Ramos (cell line): ENCODE measurements around the gene SLC15A1.

Experiments
- in situ Hi-C: fragments of 300-500 bp; cut with MboI; formaldehyde crosslinking; loops from one replicate; pipeline ENCODE4 v1.14.3; 2022; ENCODE audit warnings: low sequenced_read_pairs; ENCODE audit not compliant: unreplicated experiment

SLC15A1 gene

DNA sequence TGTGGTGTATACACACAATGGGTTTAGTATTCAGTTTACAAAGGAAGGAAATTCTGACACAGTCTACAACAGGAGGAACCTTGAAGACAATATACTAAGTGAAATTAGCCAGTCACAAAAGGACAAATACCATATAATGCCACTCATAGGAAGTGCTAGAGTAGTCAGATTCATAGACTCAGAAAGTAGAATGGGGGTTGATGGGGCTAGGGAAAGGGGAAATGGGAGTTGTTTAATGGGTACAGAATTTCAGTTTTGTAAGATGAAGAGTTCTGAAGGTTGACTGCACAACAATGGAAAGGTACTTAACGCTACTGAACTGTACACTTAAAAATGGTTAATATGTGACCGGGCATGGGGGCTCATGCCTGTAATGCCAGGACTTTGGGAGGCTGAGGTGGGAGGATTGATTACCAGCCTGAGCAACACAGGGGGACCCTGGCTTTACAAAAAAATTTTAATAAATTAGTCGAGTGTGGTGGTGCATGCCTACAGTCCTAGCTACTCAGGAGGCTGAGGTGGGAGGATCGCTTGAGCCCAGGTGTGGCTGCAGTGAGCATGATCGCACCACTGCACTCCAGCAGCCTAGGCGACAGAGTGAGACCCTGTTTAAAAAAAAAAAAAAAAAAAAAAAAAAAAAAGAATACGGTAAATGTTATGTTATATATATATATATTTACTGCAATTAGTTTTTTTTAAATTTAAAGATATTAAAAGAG lies 45.0 kb downstream of the SLC15A1 start:
- in situ Hi-C loops: no loop called here

DNA sequence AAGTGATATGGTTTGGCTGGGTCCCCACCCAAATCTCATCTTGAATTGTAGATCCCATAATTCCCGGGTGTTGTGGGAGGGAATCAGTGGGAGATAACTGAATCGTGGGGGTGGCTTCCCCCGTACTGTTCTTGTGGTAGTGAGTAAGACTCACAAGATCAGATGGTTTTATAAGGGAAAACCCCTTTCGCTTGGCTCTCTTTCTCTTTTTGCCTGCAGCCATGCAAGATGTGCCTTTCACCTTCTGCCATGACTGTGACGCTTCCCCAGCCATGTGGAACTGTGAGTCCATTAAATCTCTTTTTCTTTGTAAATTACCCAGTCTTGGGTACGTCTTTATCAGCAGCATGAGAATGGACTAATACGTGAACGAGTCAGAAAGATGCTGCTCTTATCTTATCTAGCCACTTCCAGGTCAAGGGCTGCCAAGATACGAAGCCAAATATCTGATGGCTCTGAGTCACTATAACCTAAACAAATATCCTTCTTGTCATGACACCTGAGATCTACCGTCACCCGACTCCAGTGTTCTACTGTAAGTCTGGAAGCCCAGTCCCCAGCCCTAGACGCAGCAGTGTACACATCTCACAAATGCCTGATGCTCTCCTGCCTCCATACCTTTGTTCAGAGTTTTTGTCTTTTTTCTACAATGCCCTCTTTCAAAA lies 45.9 kb downstream of the SLC15A1 start:
- in situ Hi-C loops: no loop called here

DNA sequence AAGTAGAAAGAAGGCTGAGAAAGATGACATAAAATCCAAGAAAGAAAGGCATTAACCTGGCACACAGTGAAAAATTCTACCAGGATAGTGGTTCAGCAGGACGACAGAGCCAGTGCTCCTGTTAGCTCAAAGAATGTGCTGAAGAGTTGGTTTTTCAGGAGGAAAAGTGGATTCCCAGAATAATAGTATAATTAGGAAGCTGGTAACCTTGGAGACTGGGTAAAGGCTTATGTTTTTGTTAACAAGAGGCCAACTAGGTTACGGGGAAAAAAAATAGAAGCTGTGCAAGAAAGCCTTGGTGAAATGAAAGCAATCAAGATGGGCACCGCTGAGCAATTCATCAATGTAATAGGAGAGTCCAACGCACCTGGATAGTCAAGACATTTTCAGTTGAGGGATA lies 54.7 kb downstream of the SLC15A1 start:
- in situ Hi-C loops: no loop called here

DNA sequence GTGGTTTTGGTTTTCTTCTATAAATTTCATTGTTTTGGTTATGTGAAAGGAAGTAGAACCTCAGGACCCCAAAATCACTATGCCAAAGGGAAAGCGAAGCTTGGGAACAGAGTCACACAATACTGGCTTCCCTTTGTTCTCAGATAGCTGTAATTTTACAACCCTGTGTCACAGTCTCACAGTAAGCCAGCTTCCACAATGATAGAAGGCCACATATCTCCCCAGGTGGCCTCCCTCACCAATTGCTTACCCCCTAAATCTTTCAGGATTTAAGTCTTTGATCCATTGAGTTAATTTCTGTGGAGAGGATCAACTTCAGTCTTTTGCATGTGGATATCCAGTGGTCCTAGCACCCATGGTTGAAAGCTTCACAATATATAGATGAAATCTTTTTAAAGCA lies 58.7 kb downstream of the SLC15A1 start:
- in situ Hi-C loops: no loop called here

DNA sequence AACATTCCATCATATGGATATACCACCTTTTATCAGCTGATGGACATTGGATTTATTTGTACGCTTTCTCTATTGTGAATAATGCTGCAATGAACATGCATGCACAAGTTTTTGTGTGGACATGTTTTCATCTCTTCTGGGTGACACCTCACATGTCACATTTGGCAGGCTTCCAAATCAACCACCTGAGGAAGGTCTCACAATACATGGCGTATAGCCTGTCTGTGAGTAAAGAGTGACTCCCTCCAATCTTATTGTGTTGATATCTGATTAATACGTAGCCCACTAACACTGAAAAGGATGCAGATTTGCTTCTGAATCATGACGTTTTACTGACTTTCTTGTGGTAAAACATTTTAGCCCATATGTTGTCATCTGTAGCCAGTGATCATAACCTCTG lies 61.1 kb downstream of the SLC15A1 start:
- in situ Hi-C loops: no loop called here

DNA sequence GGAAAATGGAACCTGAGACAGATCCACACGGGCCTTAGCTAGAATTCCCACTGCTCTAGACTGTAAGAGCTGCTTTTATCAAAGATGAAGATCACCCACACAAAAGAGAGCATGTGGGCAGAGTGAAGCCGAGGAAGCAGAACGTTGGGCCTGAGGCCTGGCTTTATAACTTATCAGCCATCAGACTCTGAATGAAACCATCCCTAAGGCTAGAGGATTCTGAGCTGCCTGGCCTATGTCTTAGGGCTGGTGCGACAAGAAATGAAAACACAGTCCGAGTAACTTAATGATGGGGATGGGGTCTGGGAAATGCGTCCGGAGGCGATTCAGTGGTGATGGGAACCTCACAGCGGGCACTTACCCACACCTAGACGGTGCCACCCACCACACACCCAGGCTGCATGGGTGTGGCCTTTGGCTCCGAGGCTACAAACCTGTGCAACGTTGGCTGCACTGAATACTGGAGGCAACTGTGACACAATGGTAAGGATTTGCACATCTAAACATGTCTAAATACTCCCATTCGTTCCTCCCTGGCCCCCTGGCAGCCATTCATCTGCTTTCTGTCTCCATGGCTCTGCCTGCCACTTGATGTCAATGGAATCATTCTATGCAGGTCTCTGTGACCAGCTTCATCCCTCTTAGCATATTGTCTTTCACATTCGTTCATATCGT lies 62.0 kb downstream of the SLC15A1 start:
- in situ Hi-C loops: no loop called here

DNA sequence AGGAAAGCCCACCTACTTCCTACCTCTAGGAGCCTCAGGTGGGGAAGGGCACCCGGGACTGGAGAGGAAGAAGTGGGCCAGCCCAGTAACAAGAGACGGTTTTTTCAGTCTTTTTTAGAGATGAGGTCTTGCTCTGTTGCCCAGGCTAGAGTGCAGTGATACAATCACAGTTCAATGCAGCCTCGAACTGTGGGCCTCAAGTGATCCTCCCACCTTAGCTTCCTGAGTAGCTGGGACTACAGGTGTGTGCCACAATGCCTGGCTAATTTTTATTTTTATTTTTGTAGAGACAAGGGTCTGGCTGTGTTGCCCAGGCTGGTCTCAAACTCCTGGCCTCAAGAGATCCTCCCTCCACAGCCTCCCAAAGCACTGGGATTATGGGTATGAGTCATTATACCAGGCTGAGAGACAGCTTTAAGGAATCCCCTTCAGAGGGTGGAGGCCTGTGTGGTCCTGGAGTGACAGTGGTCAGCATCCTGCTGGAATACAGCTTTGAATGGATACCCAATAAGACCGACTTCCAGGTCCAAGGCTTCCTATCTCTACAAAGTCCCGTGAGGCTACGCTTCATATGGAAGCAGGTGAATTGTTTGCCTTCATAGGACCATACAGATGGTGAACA lies 63.0 kb downstream of the SLC15A1 start:
- in situ Hi-C loops: no loop called here

DNA sequence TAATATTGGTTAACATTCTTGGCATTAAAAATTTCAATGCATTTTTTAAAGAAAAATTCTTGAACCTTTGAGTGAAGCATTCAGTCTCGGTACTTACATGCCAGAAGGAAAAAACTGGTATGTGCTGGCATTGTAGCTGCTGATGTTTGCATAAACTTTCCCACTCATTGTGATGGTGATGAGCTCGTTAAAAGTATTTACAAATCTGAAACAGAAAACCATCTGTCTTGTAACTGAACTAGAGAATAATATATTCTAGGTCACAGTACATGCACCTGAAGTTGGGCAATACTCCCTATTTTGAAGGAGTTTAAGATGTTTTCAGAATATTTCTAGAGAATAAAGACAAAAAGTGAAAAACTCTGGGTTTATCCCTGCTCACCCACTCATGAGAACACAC lies 64.1 kb downstream of the SLC15A1 start:
- in situ Hi-C loops: no loop called here

DNA sequence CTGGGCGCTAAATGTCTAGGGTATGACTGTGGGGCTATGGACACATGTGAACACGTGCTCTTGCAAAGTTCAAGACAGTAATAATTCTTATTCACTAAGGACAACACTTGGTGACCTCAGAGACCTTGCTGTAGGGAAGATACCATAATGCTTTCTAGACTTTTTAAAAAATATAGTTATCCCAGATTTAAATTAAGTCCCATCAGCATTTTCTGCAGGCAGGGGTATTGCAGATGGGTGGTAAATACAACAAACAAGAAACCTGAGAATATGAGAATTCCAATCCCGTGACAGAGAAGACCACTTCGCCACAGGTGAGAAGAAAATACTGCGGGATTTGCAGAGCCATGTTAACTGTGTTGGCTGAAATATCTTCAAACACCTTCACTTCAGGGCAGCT lies 65.2 kb downstream of the SLC15A1 start:
- in situ Hi-C loops: no loop called here

DNA sequence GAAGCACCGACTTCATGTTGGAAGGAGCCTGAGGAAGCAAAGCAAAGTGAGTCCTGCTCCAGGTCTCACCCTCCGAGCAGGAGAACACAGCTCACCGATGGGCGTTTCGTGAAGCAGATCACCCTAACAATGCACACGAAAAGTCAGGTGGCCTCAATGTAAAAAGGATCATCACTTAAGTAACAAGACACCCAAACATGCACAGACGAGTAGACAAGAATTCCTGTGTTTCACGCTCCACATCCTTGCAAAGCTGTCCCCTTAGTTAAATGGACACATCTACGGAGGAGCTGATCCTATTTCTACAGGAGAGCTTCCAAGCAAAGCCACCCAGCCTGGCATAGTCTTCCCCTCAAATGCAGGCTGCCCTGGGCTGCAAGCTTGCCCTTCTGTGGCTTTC lies 66.2 kb downstream of the SLC15A1 start:
- in situ Hi-C loops: no loop called here

DNA sequence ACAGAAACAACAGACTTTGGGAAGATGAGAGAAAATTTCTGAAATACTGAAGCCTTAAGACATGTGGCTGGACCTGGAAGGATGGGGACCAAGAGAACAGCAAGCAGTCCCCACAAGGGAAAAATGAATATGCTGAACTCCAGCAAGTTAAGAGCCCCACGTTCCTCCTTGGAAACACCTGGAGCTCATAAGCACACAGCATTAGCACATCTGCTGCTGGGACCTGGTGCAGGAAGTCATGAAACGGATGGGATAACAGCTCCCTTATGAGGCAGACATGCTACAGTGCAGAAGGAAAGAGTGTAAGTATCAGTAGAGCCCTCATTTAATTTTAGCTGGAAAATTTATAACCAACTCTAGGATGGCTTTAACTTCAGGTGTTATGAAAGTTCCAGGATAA lies 67.3 kb downstream of the SLC15A1 start:
- in situ Hi-C loops: no loop called here

DNA sequence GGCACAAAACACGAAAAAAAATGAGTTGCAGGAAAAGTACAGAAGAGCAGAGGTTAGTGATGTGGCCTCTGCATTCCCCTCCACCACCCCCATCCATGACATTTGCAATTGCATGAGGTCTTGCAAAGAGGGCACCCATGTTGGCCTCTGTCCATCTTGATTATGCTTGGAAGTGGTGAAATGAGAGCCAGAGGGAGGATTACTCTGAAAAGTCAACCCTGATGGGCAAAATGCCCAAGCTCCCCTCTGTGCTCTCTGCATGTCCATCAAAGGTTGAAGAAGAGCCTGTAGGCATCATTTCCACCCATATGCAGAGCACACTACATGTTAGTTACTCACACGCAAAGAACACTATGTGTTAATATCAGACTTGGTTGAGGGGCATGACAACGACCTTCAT lies 71.4 kb downstream of the SLC15A1 start:
- in situ Hi-C loops: no loop called here

DNA sequence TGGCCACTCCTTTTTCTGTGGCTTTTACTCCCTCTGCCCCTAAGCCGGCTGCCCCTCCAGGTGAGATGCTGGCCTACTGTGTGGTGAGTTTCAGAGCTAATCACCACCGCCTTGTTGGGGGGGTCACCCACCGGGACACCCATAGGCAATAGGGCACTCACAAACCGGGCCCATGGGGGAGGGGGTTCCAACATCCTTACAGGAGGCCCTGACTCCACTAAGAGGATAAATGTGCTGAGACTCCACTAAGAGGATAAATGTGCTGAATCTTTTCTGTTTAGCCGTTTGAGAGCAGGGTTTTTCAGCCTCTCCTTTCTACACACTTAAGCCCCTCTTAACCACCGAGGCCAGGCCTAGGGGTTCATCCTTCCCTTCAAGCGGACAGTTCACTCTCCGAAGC lies 73.7 kb downstream of the SLC15A1 start:
- in situ Hi-C loops: loop anchor here (10.0 kb wide), 1 partner anchor 824 kb away; no protein-coding TSS in a partner anchor

DNA sequence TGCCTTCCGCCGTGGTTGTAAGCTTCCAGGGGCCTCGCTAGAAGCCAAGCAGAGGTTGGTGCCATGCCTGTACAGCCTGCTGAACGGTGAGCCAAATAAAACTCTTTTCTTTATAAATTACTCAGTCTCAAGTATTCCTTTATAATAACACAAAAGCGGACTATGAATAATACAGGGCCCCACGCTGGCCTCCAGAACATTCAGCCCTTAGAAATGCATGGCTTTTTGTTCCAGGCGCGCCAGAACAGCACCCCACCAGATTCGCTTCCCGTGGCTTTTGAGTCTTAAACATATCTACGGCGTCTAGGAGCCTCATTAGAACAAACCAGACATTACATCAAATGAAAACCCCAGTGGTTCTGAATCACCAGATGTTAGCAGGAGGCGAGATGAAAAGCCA lies 75.1 kb downstream of the SLC15A1 start:
- in situ Hi-C loops: loop anchor here (10.0 kb wide), 1 partner anchor 823 kb away; no protein-coding TSS in a partner anchor

DNA sequence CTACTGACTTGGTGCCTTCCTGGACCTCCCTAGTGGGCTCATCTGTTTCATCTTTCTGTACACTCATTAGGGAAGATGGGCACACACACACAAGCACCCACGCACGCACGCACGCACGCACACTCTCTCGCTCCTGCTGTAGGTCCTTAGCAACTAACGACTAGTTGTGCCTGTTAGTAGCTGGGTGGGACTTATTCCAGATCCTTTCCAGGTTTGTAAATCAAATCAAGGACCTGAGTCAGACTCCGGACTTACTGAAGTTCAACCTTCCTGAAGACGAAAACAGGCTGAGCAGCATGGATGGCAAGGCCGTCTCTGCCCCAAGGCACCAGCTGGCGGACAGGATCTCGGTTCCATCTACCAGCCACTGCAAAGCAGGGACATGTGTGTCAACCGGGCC lies 76.2 kb downstream of the SLC15A1 start:
- in situ Hi-C loops: loop anchor here (10.0 kb wide), 1 partner anchor 821 kb away; no protein-coding TSS in a partner anchor

DNA sequence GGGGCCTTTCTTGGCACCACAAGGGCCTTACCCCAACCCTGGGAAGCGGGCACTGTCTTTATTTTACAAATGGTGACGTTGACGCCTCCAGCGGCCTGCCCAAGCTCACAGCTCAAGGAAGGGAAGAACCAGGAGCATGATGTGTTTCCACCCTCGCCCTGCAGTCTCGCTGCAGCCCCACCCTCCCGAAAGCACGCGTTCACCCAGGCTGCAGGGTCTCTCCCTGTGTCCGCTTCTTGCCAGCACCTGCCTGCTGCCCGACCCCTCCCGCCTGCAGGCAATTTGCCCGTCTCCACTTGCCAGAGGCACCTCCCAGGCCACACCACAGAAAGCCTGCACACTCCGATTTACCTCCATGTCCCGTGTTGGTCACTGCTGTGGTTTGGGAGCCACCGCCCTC lies 76.6 kb downstream of the SLC15A1 start:
- in situ Hi-C loops: loop anchor here (10.0 kb wide), 1 partner anchor 821 kb away; no protein-coding TSS in a partner anchor

DNA sequence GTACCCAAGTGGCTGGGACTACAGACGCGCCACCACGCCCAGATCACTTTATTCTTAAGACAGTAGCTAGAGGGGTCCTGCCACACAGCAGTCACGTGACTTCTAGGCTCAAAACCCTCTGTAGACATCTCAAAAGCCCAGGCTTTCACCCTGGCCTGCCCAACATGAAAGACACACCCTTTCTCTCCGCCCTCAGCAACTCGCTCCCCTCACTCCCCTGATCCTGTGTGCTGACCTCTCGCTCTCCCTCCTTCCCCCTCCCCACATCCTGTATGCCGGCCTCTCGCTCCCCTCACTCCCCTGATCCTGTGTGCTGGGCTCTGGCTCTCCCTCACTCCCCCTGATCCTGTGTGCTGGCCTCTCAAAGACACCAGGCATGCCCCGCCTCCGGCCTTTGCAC lies 77.4 kb downstream of the SLC15A1 start:
- in situ Hi-C loops: loop anchor here (10.0 kb wide), 1 partner anchor 820 kb away; no protein-coding TSS in a partner anchor

DNA sequence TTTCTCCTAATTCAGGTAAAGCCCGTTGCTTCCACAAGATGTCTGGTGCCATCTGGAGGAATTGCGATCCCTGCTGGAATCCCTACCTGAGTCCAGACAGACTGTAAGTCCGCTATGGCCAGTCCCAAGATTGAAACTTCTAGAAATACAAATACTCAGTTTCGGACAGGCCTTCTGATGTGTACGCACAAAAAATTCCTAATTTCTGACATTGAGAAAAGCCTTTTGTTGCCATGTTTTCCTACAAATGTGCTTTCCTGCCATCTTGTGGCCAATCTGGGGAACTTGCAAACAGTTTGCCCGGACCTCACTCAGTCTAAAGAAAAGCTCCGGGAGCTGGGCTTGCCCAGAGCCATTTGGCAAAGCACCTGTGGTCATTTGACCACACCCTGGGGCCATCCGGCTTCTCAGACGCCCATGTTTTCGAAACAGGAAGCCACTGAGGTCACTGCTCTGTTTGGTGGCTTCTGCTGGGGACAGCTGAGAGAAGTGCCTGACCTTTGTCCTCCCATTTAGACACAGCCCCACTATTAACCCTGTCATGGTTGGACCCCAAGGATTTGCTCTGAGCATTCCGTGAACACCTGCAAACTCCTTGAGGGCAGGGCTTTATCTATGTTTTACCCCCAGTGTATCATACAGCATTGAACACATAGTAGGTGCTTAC lies 79.4 kb downstream of the SLC15A1 start:
- in situ Hi-C loops: loop anchor here (10.0 kb wide), 1 partner anchor 818 kb away; no protein-coding TSS in a partner anchor

DNA sequence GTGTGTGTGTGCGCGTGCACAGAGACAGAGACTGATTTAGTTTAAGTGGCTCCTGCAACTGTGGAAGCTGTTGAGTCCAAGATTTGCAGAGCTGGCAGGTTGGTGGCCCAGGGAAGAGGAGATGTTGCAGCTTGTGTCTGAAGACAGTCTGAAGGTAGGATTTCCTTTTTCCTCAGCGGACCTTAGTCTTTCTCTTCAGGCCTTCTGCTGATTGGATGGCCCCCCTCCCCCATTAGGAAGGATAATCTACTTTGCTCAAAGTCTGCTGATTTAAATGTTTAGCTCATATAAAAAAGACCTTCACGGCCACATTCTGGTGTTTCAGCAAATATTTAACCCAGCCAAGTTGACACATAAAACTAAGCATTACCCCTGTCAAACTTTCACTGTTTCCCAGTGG lies 84.3 kb downstream of the SLC15A1 start:
- in situ Hi-C loops: no loop called here

DNA sequence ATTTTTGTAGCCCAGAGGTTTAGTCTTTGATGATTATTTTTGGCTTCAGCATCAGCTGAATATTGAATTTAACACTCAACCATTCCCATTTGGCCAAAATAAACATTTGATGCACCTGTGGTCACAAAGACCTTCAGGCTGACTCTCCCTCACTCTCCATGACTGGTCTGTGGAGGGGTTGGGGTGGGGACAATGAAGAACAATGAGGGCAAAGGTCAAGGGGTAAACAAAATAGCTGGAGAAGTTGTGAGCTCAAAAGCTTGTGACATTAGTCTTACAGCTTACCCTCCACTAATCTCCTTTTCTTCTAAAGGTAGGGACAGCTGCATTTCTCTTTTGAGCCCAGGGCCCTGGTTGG lies 86.9 kb downstream of the SLC15A1 start:
- in situ Hi-C loops: no loop called here
